Prostate gland (tissue), 2 donors: ENCODE results near the gene SUFU. TPM values are rescaled to one million over a fixed set of nuclear protein-coding genes. Genes with fewer than 3 reads are reported as not detected.
A peak's percentile ranks its signal among the peaks of the same experiment; 100 is the strongest.

Source experiments
- DNase-seq: peaks from one replicate; pipeline ENCODE4 v3.0.0-alpha.2; 2019; ENCODE audit warnings: low spot score
- H3K27ac ChIP-seq, 2 donors: fragments of 200-600 bp; sonication (generic); 2 replicates each; pipeline ENCODE4 v1.5.1; 2017 to 2019
- H3K27me3 ChIP-seq: fragments of 200-600 bp; sonication (generic); replicated peaks from 2 replicates; pipeline ENCODE4 v1.5.1; 2019; ENCODE audit not compliant: insufficient read depth
- H3K36me3 ChIP-seq, 2 donors: fragments of 200-600 bp; sonication (generic); 1 replicate in 1 of 2; 2 replicates in 1 of 2; pipeline versions ENCODE4 v1.5.1 to v1.8.1; 2017 to 2019
- H3K4me1 ChIP-seq: fragments of 200-600 bp; sonication (generic); replicated peaks from 2 replicates; pipeline ENCODE4 v1.5.1; 2019
- H3K4me3 ChIP-seq, 2 donors: fragments of 200-600 bp; sonication (generic); 2 replicates each; pipeline ENCODE4 v1.5.1; 2017 to 2019
- H3K9me3 ChIP-seq: fragments of 200-600 bp; sonication (generic); 2 replicates; pipeline ENCODE4 v1.5.1; 2017
- POLR2A ChIP-seq: fragments of 450-650 bp; IDR thresholded peaks from one replicate; pipeline ENCODE4 v1.6.1; 2016; ENCODE audit warnings: antibody characterized with exemption, mild to moderate bottlenecking
- POLR2AphosphoS5 ChIP-seq: sonication (generic); formaldehyde crosslinking; IDR thresholded peaks from one replicate; pipeline ENCODE4 v1.6.1; 2017; ENCODE audit warnings: antibody characterized with exemption
- WGBS: methylation state at CpG from one replicate; pipeline ENCODE4 v1.1.5; 2018; 5-methylcytosine and 5-hydroxymethylcytosine counted together
- intact Hi-C: fragments of 100-400 bp; cut with DNase I; formaldehyde crosslinking; loops from one replicate; pipeline ENCODE4 v1.14.2; 2022
- total RNA-seq, 2 donors: library from RNA; depleted of rRNA; stranded (reverse); fragments of >200 nt; gene quantifications; one replicate each; pipeline ENCODE4 v1.1.0, GENCODE V29; 2016
- TF ChIP-seq, protein P1 (sequence below), 4 experiments: fragments of 200-600 bp in 2 of 4; fragments of 450-650 bp in 2 of 4; sonication (generic) in 2 of 4; IDR thresholded peaks; 1 replicate in 3 of 4; 2 replicates in 1 of 4; pipeline ENCODE4 v1.5.1; 2016 to 2019; ENCODE audit warnings: antibody characterized with exemption in 4 of 4, mild to moderate bottlenecking in 2 of 4, moderate library complexity in 2 of 4

The SUFU gene
- total RNA-seq, 2 donors from 2014 or later, result 17.4 to 20.4 TPM

DNA sequence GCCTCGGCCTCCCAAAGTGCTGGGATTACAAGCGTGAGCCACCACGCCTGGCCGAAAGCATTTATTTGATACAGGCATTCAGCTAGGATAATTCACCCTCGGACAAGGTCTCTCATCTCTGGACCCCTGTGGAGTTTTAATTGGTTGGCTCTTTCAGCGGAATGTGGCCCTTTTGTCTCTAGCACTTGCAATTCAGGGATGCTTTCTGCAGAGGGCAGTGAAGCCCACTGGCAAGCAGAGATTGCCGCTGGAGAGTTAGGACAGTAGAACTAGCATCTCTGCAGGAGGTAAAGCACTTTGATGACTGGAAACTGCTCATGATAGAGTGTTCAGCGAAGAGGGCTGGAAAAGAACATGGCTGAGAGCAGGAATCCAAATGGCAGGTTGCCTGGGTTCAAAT, 62.0 kb downstream of the SUFU start:
- WGBS, result 88% methylated on average over 8 of the region's 8 CpGs
- no peak for DNase-seq

DNA sequence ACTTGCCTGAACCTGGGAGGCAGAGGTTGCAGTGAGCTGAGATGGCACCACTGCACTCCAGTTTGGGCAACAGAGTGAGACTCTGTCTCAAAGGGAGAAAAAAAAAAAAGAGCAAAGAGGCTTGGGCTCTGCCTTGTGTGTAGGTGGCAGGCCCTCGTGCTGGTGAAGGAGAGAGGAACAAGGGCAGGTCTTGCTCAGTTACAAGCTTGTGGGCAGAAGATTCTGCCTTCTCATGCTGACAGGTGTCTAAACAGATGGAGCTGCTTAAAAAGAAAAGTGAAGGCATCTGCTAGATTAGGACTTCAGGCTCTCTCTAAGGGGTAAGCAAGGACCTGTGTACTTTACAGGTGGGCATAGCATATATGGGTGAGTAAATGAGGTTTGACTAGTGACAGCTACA, 75.0 kb downstream of the SUFU start:
- no peaks in the 10 kb centered on the region for H3K36me3 ChIP-seq
- no peaks in the 10 kb centered on the region for H3K27me3 ChIP-seq
- intact Hi-C loops, result no loop called here
- H3K4me1 ChIP-seq, result peaks cover 10% of the 10 kb centered on the region
- TF ChIP-seq, protein P1, sequence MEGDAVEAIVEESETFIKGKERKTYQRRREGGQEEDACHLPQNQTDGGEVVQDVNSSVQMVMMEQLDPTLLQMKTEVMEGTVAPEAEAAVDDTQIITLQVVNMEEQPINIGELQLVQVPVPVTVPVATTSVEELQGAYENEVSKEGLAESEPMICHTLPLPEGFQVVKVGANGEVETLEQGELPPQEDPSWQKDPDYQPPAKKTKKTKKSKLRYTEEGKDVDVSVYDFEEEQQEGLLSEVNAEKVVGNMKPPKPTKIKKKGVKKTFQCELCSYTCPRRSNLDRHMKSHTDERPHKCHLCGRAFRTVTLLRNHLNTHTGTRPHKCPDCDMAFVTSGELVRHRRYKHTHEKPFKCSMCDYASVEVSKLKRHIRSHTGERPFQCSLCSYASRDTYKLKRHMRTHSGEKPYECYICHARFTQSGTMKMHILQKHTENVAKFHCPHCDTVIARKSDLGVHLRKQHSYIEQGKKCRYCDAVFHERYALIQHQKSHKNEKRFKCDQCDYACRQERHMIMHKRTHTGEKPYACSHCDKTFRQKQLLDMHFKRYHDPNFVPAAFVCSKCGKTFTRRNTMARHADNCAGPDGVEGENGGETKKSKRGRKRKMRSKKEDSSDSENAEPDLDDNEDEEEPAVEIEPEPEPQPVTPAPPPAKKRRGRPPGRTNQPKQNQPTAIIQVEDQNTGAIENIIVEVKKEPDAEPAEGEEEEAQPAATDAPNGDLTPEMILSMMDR (IDR thresholded peaks at IDR 0.05), result no peak
- TF ChIP-seq POLR2AphosphoS5 (no peak), POLR2A (no peak)
- no peaks in the 10 kb centered on the region for H3K9me3 ChIP-seq
- no peak for DNase-seq
- no peak overlapping the region for H3K4me3 ChIP-seq
- 55% methylated on average over 1 of the region's 1 CpG for WGBS
- no peak overlapping the region for H3K27ac ChIP-seq

More for the DNA sequence above, 62.0 kb downstream of the SUFU start:
- intact Hi-C loops, result no loop called here
- no peak overlapping the region for H3K27ac ChIP-seq
- no peaks in the 10 kb centered on the region for H3K9me3 ChIP-seq
- no peaks in the 10 kb centered on the region for H3K27me3 ChIP-seq
- TF ChIP-seq, protein P1 (IDR thresholded peaks at IDR 0.05), result no peak
- TF ChIP-seq POLR2A, result no peak
- TF ChIP-seq POLR2AphosphoS5, result no peak
- H3K4me1 ChIP-seq, result no peaks in the 10 kb centered on the region
- no peak overlapping the region for H3K4me3 ChIP-seq
- H3K36me3 ChIP-seq, result no peaks in the 10 kb centered on the region

- no peak overlapping the region for H3K27ac ChIP-seq
- TF ChIP-seq POLR2A (no peak), POLR2AphosphoS5 (no peak)
- no peaks in the 10 kb centered on the region for H3K27me3 ChIP-seq
- no peaks in the 10 kb centered on the region for H3K36me3 ChIP-seq
- intact Hi-C loops, result no loop called here
- DNase-seq, result no peak
- no peaks in the 10 kb centered on the region for H3K9me3 ChIP-seq
- H3K4me1 ChIP-seq, result peaks cover 10% of the 10 kb centered on the region
- no peak overlapping the region for H3K4me3 ChIP-seq
- WGBS, result 58% methylated on average over 7 of the region's 7 CpGs
Observed at GRCh38 chr10:102579328-102579727, 75.6 kb downstream of the SUFU start.

DNA sequence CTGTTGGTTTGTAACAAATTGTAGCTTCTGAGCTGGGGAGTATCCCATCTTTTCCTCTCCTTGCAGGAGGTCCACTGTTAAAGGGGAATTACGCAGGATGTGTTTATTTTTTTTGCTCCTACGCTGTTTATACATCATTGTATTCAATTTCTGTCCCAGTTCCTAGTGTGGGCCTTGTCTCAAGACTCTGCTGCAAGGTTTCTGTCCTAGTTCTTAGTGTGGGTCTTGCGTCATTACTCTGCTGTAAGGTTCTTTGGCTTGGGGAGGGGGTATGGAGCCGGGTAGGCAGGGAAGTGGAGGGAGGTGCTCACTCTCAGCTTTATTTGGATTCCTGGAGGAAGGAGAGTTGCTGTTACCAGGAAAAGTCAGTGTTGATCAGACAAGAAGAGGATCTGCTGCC, 76.5 kb downstream of the SUFU start:
- WGBS, result 73% methylated on average over 4 of the region's 4 CpGs
- Histone ChIP-seq H3K36me3 (no peaks in the 10 kb centered on the region), H3K9me3 (no peaks in the 10 kb centered on the region), H3K27ac (peak overlapping the region; percentile 27 to 43), H3K4me1 (peaks cover 10% of the 10 kb centered on the region), H3K4me3 (no peak overlapping the region), H3K27me3 (no peaks in the 10 kb centered on the region)
- intact Hi-C loops, result loop anchor here (5.0 to 10.0 kb wide), 2 partner anchors 183 to 345 kb away; partner anchors contain the start of gene NFKB2
- DNase-seq, result no peak
- no peak for TF ChIP-seq POLR2A
- no peak for TF ChIP-seq POLR2AphosphoS5
- TF ChIP-seq, protein P1 (IDR thresholded peaks at IDR 0.05), result no peak

- WGBS, result 74% methylated on average over 8 of the region's 8 CpGs
- H3K4me1 ChIP-seq, result peaks cover 10% of the 10 kb centered on the region
- no peaks in the 10 kb centered on the region for H3K36me3 ChIP-seq
- no peak for DNase-seq
- TF ChIP-seq, protein P1 (IDR thresholded peaks at IDR 0.05), result no peak
- TF ChIP-seq POLR2A (no peak), POLR2AphosphoS5 (no peak)
- intact Hi-C loops, result loop anchor here (5.0 to 10.0 kb wide), 2 partner anchors 184 to 347 kb away; partner anchors contain the start of gene NFKB2
- no peak overlapping the region for H3K4me3 ChIP-seq
- H3K27me3 ChIP-seq, result no peaks in the 10 kb centered on the region
- peak overlapping the region; percentile 6 to 9 for H3K27ac ChIP-seq
- H3K9me3 ChIP-seq, result no peaks in the 10 kb centered on the region
Observed at GRCh38 chr10:102581401-102581800, 77.6 kb downstream of the SUFU start.
